NK-92 (cell line): Measurements from ENCODE around the gene ELF2.
"Not testable (repeated sequence)": the region's sequence is repeated elsewhere in the genome, so short reads cannot be mapped to it uniquely, and the experiment has no call there.

Experiments
- DNase-seq: peaks from one replicate; lab custom pipeline; 2025; ENCODE audit not compliant: unreplicated experiment; lab: John Stamatoyannopoulos, UW

Gene ELF2

DNA sequence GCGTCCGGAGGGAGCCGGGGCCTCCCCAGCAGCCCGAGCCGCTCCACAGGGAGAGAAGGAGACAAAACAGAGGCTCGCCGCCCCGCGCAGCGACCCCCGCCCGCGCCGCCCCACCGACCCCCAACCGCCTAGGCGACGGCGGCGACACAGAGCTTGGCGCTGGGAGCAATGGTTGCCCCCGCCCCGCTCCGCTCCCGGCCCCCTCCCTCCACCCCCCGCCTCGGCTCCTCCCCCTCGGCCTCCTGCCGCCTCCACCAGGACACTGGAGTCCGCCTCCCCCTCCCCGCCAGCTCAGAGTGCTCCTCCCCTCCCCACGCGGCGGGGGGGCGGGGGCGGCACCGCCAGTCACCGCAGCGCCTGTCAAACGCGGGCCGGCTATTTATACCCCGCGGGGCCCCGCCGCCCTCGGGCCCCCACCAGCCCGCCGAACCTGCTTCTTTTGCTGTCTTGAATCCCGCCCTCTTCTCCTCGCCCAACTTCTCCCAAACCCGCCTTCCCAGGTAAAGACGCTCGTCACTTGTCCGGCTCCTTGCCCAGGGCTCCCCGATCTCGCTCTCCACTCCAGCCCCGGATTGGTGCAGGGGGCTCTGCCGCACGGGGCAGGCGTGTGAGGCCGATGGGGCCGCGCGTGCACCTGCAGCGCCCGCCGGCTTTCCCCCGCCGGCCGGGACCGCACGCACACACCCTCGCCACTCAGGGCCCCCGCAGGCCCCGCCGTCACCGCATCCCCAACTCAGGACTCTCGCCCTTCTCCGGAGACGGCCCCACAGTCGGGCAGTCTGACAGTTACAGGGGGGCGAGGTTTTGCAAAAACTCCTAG is at the start of gene ELF2:
Gene ELF2, minus strand, starts transcription at position 170 of the 820 bp plus-strand sequence. CDS start 39,517 bp downstream, outside the sequence.
- no peak for DNase-seq

DNA sequence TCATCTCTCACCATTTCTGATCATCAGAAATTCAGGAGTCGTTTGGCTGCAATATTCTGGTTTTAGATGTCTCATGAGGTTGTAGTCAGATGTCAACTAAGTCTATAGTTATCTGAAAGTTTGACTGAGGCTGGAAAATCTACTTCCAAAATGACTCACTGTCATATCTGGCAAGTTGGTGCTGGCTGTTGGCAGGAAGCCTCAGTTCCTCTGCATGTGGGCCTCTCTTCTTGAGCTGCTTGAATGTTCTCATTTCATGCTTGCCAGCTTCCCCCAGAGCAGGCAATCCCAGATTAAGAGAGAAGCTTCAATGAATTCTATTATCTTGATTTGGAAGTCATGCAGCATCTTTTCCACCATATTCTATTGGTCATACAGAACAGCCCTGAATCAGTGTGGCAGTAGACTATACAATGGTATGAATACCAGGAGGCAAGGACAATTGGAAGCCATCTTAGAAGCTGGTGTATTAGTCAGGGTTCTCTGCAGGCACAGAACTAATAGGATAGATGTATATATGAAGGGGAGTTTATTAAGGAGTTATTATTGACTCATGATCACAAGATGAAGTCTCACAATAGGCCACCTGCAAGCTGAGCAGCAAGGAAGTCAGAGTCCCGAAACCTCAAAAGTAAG is 46.8 kb upstream of the ELF2 start:
- DNase-seq: no peak

DNA sequence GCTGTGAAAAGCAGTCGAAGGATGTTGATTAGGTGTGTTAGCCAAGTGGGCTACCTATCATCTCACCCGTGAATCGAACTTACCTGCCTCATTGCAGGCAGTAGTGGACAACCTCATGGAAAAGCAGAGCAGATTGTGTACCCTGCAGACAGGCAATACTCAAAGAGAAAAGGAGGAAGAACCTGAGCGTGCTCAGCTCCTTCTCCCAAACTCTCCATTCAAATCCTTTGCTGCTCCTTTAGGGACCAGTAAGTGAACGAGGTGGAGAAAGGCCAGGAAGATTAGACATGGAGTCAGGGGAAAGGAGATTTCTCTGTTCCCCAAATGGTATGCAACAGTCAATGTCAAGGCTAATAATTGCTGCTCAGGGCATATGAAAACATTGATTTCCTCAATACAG is 45.2 kb upstream of the ELF2 start:
- no peak for DNase-seq

DNA sequence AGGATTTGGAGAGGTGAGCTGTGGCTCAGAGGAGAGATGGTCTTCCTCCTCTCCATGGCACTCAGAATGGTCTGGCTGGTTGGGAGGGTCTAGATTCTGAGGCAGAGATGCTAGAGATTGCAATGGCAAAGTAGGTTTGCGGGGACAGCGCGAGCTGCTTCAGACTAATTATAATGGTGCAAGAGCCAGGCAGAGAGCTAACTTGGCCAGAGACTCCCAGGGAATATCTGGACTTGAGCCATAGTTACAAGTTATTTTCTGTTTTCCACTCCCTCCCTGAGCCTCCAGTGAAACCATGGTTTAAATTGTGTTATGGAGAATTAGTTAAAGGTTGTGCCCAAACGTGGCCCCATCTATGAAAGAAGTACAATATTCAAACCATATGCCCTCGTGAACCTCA is 44.7 kb upstream of the ELF2 start:
- DNase-seq: no peak

DNA sequence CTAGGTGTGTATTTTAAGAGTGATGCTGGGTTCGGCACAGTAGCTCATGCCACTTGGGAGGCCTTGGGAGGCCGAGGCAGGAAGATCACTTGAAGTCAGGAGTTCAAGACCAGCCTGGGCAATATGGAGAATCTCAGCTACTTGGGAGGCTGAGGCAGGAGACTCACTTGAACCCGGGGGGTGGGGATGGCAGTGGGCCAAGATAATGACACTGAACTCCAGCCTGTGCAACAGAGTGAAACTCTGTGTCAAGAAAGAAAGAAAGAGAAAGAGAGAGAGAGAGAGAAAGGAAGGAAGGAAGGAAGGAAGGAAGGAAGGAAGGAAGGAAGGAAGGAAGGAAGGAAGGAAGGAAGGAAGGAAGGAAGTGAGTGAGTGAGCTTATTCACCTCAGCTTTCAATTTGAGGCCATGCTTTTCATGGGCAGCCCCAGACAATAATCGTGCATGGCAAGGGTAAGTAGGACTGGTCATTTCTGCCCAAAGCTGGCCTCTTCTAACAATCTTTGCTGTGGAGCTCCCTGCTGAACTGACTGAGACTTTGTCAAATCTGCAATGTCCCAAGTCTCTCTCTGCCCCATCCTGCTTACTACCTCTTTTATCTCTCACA is 42.5 kb upstream of the ELF2 start:
- DNase-seq: no peak

DNA sequence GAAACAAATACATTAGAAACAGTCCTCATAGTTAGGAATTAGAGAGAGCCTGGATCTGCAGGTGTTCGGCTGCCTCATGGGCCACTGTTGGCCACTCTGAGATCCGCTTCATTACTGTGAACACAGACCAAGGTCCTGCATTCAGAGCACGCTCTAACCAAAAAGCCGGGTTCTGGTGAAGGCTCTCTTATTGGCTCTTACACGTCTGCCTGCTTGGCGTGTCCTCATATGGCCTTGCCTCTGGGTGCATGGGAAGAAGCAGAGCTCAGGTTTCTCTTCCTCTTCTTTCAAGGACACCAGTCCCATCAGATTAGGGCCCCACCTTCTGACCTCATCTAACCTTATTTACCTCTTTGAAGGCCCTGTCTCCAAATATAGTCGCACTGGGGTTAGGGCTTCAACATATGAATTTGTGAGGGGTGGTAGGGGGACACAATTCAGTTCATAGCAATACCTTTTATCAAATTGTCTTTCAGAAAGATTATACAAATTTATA is 37.1 kb upstream of the ELF2 start:
- DNase-seq: no peak

DNA sequence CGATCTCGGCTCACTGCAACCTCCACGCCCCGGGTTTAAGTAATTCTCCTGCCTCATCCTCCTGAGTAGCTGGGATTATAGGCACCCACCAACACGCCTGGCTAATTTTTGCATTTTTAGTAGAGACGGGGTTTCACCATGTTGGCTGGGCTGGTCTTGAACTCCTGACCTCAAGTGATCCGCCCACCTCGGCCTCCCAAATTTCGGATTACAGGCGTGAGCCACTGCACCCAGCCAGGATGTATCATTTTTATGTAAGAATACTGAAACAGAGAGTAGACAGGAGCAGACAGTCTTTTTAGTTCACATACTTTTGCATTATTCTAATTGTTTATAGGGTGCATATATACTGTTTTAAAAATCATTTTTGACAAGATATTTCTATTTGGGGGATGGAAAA is 36.6 kb upstream of the ELF2 start:
- DNase-seq: not testable (repeated sequence)

DNA sequence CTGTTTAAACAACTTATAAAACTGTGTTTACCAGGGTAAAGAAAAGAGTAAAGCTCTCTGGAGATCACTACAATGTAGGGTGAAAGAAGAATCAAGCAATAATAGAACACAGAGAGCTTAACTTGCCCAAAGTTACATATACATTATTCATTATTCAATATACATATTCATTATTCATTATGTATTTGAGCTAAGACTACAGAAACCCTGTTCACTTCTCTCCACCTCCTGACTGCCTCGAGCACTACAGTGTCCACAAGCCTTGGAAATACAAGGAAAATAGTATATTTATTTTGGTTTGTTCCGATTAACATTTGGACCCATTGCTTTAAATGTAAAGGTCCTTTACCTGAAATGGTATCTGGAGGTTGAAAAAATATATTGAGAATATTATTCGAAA is 35.9 kb upstream of the ELF2 start:
- DNase-seq: no peak

DNA sequence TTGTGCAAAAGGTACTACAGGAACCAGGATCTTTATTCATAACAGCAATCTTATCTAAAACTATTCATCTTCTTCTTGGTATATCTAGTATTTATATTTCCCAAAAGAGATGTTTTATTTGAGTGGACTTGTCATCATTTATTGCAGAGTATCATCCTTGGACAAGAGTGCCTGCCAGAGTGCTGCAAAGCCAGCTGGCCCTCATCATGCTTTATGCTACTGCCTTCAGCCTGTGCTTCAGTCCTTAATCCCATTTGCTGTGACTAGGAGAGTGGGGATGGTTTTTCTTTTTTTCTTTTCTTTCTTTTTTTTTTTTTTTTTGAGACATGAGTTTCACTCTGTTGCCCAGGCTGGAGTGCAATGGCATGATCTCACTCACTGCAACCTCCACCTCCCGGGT is 33.5 kb upstream of the ELF2 start:
- DNase-seq: no peak

DNA sequence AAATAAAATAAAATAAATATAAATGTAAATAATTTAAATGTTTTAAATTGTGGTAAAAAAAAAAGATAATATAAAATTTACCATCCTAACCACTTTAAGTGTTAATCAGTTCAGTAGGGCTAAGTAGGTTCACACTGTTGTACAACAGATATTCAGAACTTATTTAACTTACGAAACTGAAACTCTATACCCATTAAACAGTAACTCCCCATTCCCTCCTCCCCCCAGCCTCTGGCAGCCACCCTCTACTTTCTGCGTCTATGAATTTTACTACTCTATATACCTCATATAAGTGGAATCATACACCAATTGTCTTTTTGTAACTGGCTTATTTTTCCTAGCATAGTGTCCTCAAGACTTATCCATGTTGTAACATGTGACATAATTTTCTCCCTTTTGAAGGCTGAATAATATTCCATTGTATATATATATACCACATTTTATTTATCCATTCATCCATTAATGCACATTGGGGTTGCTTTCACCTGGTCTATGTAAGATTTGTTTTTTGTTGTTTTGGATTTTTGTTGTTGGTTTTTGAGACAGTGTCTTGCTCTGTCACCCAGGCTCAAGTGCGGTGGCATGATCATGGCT is 32.5 kb upstream of the ELF2 start:
- DNase-seq: no peak

DNA sequence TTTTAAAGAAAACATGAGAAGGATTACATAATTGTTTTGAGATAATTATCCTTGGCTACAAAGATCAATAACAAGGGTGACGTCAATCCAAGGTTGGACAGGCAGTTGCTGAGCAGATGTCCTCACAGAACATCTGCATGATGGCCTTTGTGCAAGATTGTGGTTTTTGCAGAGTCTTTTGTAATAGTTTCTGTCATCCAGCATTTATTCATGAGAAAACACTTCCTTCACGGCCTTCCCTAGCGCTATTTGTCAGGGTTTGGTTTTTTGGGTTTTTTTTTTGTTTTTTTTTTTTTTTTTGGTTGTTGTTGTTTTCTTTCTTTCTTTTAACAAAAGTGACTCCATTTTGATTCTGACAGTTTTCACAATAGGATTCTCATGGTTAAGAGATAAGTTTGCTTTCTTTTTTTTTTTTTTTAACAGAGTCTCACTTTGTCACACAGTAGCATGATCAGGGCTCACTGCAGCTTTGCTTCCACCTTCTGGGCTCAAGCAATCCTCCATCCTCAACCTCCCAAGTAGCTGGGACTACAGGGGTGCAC is 31.5 kb upstream of the ELF2 start:
- DNase-seq: no peak

DNA sequence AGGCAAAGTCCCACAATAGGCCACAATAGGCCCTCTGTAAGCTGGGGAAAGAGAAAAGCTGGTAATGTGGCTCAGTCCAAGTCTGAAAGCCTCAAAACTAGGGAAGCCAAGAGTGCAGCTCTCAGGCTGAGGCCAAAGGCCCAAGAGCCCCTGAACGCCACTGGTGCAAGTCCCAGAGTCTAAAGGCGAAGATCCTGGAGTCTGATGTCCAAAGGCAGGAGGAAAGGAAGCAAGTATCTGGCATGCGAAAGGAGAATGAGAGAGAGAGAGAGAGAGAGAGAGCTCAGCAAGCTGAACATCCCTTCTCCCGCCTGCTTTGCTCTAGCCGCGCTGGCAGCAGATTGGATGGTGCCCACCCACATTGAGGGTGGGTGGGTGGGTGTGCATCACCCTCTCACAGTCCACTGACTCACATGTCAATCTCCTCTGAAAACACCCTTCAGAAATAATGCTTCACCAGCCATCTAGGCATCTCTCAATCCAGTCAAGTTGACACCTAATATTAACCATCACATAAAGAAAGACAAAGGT is 30.9 kb upstream of the ELF2 start:
- DNase-seq: no peak

DNA sequence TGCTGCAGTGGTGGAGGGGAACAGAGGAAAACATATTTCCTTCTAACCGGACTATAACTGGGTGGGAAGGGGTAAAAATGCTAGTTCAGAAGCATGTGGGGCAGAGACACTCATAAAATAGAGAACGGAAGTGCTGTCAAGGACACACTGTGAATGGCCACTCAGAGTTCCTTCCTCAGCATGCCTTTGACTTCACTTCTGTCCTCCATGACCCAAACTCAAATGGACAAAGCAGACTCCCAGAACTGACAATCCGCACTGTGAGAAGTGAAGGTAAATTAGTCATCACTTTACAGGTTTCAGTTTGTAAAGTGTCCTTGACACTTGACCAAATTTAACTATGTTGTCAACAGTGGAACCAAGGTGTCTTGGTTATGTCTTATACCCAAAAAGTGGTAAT is 30.2 kb upstream of the ELF2 start:
- DNase-seq: no peak

DNA sequence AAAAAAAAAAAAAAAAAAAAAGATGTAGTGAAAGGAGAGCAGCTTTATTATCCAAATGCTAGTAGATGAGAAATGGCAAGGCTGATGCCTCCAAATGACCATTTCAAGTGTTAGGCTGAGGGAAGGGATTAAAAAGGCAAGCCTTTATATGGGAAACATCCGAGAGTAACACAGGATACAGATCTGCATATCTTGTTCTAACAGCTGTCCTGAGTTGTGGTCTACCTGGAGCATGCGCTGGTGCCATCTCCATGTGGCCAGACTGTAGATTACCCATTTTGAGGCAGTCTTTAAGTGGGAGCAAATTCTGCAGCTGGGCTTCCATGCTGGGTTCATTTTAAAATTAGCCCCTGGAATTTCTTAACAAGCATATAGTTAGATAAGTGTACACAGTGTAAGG is 26.0 kb upstream of the ELF2 start:
- no peak for DNase-seq

DNA sequence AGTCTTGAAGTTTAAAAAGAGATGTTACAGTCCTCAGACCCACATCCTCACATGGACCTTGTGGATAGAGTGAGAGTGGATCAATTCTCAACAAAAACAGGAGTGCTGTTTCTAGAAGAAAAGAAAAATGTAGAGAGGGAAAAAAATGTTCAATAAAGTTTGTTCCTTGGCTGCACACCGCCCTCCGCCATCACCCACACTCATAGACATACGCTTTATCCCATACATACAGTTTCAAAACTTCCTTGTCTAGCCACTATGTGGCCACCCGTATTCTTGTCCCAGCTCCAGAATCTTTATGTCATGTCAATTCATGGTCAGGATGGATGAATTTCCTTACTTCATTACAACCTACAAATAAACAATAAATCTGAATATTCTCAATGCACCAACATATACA is 23.5 kb upstream of the ELF2 start:
- no peak for DNase-seq

DNA sequence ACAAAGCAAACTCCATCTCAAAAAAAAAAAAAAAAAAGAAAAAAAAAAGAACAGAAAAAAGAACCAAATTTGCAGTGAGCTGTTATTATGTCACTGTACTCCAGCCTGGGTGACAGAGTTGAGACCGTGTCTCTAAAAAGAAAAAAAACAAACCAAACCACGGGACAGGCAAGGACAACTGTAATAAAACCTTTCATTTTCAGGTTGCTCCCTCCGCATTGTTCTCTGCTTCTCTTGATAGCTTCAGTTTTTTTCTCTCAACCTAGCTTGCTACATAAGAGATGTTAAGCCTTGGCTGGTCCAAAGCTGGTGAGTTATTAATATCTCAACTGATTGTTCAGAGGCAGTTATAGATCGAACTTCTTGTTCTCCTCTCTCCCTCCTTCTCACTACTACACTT is 23.1 kb upstream of the ELF2 start:
- no peak for DNase-seq

DNA sequence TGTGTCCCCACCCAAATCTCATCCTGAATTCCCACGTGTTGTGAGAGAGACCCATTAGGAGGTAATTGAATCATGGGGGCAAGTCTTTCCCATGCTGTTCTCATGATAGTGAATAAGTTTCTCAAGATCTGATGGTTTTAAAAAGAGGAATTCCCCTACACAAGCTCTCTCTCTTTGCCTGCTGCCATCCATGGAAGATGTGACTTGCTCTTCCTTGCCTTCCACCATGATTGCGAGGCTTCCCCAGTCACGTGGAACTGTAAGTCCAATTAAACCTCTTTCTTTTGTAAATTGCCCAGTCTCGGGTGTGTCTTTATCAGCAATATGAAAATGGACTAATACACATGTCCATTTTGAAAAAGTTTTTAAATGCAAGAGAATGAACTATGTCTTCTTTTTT is 20.2 kb upstream of the ELF2 start:
- DNase-seq: not testable (repeated sequence)

DNA sequence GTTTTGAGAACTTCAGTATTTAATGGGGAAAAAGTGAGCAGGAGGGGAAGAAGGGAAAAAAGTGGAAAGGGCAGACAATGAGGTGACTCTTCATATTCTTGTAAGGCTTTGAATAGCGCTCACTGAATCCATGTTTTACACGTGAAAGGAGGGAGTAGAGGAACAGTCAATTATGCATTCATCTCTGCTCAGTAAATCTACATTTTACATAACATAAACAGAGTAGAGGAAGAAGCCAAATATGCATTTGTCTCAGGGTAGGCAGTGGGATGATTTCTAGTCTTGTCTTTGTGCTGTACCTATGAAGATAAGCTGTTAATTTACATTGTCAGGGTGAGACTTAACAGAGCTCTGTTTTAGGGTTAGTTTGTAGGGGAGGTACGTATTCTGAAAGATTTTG is 19.4 kb upstream of the ELF2 start:
- no peak for DNase-seq

DNA sequence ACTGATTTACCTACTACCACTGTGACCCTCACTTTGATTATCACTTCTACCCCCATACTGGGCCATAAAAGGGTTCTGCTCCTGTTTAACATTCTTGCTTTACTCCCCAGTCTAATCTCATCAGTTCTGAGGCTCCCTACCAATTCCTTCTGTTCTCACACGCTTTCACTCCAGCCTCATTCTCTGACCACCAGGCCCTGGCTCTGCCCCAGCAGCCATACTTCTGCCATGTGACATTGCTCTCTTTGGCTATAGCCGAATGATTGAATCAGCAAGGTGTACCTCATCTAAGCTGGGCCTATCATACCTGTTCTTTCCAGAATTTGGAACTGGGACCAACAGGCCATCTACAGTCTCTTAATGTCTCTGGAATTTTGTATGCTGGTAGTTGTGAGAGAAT is 14.4 kb upstream of the ELF2 start:
- no peak for DNase-seq

DNA sequence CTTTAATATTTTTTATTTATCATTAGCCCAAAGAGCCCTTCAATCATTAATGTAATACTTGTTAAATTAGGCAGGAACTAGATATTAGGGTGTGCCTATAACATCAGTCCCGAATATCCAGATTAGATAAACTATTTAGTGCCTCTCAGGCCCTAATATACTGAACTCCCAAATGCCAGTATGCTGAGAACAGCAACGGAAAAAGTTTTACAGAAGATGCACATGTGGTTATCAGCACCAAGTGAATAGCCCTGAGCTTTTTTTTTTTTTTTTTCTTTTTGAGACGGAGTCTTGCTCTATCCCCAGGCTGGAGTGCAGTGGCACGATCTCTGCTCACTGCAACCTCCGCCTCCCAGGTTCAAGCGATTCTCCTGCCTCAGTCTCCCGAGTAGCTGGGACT is 13.0 kb upstream of the ELF2 start:
- DNase-seq: no peak

DNA sequence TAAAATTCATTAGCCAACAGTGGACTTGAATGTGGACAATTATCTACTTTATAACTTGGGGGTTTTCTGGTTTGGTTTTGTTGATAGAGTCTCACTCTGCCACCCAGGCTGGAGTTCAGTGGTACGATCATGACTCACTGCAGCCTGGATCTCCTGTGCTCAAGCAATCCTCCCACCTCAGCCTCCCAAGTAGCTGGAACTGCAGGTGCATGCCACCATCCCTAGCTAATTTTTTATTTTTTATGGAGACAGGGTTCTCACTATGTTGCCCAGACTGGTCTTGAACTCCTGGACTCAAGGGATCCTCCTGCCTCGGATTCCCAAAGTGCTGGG is 12.4 kb upstream of the ELF2 start:
- DNase-seq: no peak
